B cell (primary cell): ENCODE data around the gene DGCR2. TPM values are rescaled to one million over a fixed set of nuclear protein-coding genes. Genes with fewer than 3 reads are reported as not detected.

Source experiments
- ATAC-seq: fragments of 200-7000 bp; cut with Tn5 transposase; one replicate; pipeline ENCODE4 v1.10.0; 2021; ENCODE audit warnings: low read depth, mild to moderate bottlenecking, moderate number of reproducible peaks, moderate library complexity
- CTCF ChIA-PET: fragments of 350-600 bp; sonication (Branson Sonifier 250); formaldehyde crosslinking; loops from one replicate; lab custom pipeline; 2021; ENCODE audit warnings: antibody characterized with exemption, inconsistent platforms; lab: Charles Lee
- POLR2A ChIA-PET: fragments of 350-600 bp; sonication (Branson Sonifier 250); formaldehyde crosslinking; loops from one replicate; lab custom pipeline; 2021; ENCODE audit warnings: antibody characterized with exemption; lab: Charles Lee
- DNase-seq: peaks from one replicate; pipeline ENCODE4 v3.0.0; 2013
- H2AFZ ChIP-seq: 2 replicates; pipeline ENCODE4 v1.6.1; 2012; ENCODE audit warnings: mild to moderate bottlenecking, low read depth, low read length; ENCODE audit not compliant: insufficient read depth, poor library complexity, severe bottlenecking
- H3K27ac ChIP-seq, 2 donors: 1 replicate in 1 of 2; 2 replicates in 1 of 2; pipeline ENCODE4 v1.5.1; 2012 to 2013; ENCODE audit warnings: low read length in 2 of 2, mild to moderate bottlenecking in 2 of 2, moderate library complexity in 1 of 2
- H3K27me3 ChIP-seq, 4 experiments: fragments of 200-600 bp in 1 of 4; sonication (generic) in 1 of 4; replicated peaks in 1 of 4; 1 replicate in 2 of 4; 2 replicates in 2 of 4; pipeline versions ENCODE4 v1.6.1 to v1.7.0; 2013 to 2016; ENCODE audit warnings: low read length in 3 of 4, mild to moderate bottlenecking in 2 of 4, mixed read lengths in 1 of 4, moderate library complexity in 1 of 4; ENCODE audit not compliant: insufficient read depth in 4 of 4, control insufficient read depth in 3 of 4; ENCODE audit errors: control extremely low read depth in 1 of 4
- H3K36me3 ChIP-seq, 2 experiments: replicated peaks in 1 of 2; 1 replicate in 1 of 2; 2 replicates in 1 of 2; pipeline versions ENCODE4 v1.6.1 to v1.7.1; 2013; ENCODE audit warnings: low read length in 1 of 2; ENCODE audit not compliant: insufficient read depth in 2 of 2, control insufficient read depth in 1 of 2; ENCODE audit errors: control extremely low read depth in 1 of 2, extremely low read depth in 1 of 2
- H3K4me1 ChIP-seq, 2 donors: fragments of 200-600 bp in 1 of 2; sonication (generic) in 1 of 2; 1 replicate in 1 of 2; 2 replicates in 1 of 2; pipeline versions ENCODE4 v1.5.1 to v1.6.1; 2013 to 2017; ENCODE audit warnings: low read length in 2 of 2; ENCODE audit not compliant: control insufficient read depth in 2 of 2, insufficient read depth in 2 of 2
- H3K4me2 ChIP-seq: replicated peaks from 2 replicates; pipeline ENCODE3; 2012; ENCODE audit warnings: mild to moderate bottlenecking, low read depth, low read length; ENCODE audit not compliant: poor library complexity, severe bottlenecking
- H3K4me3 ChIP-seq, 5 experiments: fragments of 200-600 bp in 1 of 5; sonication (generic) in 1 of 5; 1 replicate in 3 of 5; 2 replicates in 2 of 5; pipeline versions ENCODE4 v1.5.1 to v1.7.0; 2011 to 2016; ENCODE audit warnings: low read length in 4 of 5, mild to moderate bottlenecking in 4 of 5, low read depth in 2 of 5, control low read depth in 1 of 5, moderate library complexity in 1 of 5; ENCODE audit not compliant: insufficient read depth in 1 of 5; ENCODE audit errors: control extremely low read depth in 1 of 5, extremely low read depth in 1 of 5
- H3K79me2 ChIP-seq: fragments of 200-600 bp; sonication (generic); one replicate; pipeline ENCODE4 v1.6.0; 2016; ENCODE audit warnings: low read length; ENCODE audit not compliant: control insufficient read depth, insufficient read depth
- H3K9ac ChIP-seq: fragments of 200-600 bp; sonication (generic); 2 replicates; pipeline ENCODE4 v1.6.1; 2017; ENCODE audit warnings: mild to moderate bottlenecking, low read length, moderate library complexity
- H3K9me3 ChIP-seq, 3 donors: one replicate each; pipeline versions ENCODE4 v1.6.1 to v1.7.1; 2013; ENCODE audit warnings: low read length in 2 of 3; ENCODE audit not compliant: control insufficient read depth in 2 of 3, insufficient read depth in 1 of 3; ENCODE audit errors: control extremely low read depth in 1 of 3
- H4K20me1 ChIP-seq: 2 replicates; pipeline ENCODE4 v1.6.0; 2012; ENCODE audit warnings: mild to moderate bottlenecking, low read length; ENCODE audit not compliant: insufficient read depth, control insufficient read depth, poor library complexity, severe bottlenecking
- H3K27ac Mint-ChIP-seq: one replicate; pipeline ENCODE4 v1.8.0; 2021; ENCODE audit warnings: mixed read lengths
- H3K27me3 Mint-ChIP-seq: one replicate; pipeline ENCODE4 v1.8.0; 2021; ENCODE audit warnings: mixed read lengths
- H3K4me1 Mint-ChIP-seq: one replicate; pipeline ENCODE4 v1.8.0; 2021; ENCODE audit warnings: mixed read lengths
- H3K4me3 Mint-ChIP-seq: one replicate; pipeline ENCODE4 v1.8.0; 2021; ENCODE audit warnings: mixed read lengths
- H3K9me3 Mint-ChIP-seq: one replicate; pipeline ENCODE4 v1.8.0; 2022; ENCODE audit warnings: mixed read lengths; ENCODE audit not compliant: insufficient read depth
- EZH2 ChIP-seq: IDR thresholded peaks from 2 replicates; pipeline ENCODE4 v1.6.1; 2012; ENCODE audit warnings: borderline replicate concordance, low read depth, mild to moderate bottlenecking, moderate library complexity, low read length; ENCODE audit not compliant: insufficient read depth, poor library complexity, severe bottlenecking
- WGBS: methylation state at CpG from one replicate; pipeline ENCODE4 v1.1.5; 2013; ENCODE audit warnings: missing lambda C conversion rate; ENCODE audit not compliant: insufficient coverage; 5-methylcytosine and 5-hydroxymethylcytosine counted together
- intact Hi-C: fragments of 100-400 bp; cut with micrococcal nuclease; formaldehyde crosslinking; loops from one replicate; pipeline ENCODE4 v1.10.0; 2022
- polyA plus RNA-seq: library from polyadenylated mRNA; depleted of rRNA; stranded (reverse); fragments of >200 nt; gene quantifications from 2 replicates; pipeline ENCODE4 v1.2.3, GENCODE V29; 2012
- total RNA-seq, 2 donors: library from RNA; stranded (reverse); fragments of 120-200 nt in 1 of 2; gene quantifications; 1 replicate in 1 of 2; 2 replicates in 1 of 2; pipeline versions ENCODE4 v1.2.3 to v1.2.4, GENCODE V29; 2013 to 2022
- TF ChIP-seq, protein P1 (sequence below): fragments of 200-600 bp; IDR thresholded peaks from one replicate; pipeline ENCODE4 v1.8.0; 2022; ENCODE audit warnings: antibody characterized with exemption, mild to moderate bottlenecking

The DGCR2 gene
- total and polyA plus RNA-seq, 2 donors (not counting 1 experiment from before 2014, with no cell fraction given): 28.8 to 49.5 TPM

DNA sequence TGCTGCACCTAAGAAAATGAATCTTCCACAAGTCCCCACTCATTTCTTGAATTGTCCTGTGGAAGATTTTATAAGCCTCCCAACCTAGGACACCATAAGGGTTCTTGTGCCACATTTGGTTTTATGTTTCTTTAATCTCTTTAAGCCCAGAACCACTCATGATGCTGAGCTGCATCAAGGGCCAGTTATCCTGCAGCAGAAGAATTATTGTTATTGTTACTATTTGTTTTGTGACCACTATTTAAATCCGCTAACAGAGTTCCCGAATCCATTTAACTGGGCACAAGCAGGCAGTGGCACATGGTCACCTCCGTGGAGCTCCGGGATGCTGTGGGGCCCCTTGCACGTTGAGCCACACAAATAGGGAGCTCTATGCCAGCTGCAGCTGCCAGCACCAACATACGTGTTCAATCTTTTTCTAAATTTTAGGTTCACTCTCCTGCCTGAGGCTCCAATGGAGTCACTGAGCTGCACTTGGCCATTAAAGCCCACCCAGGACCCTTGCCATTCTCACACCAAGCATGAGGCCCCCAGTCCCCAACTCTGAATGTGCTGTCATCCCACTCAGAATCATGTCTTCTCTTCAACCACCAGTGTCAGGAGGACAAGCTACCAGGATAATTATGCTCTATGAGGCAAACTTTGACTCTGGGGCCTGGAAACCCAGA, 60.6 kb downstream of the DGCR2 start:
- H3K4me1 ChIP-seq: no peaks in the 10 kb centered on the region
- no peak for TF ChIP-seq EZH2
- TF ChIP-seq, protein P1, sequence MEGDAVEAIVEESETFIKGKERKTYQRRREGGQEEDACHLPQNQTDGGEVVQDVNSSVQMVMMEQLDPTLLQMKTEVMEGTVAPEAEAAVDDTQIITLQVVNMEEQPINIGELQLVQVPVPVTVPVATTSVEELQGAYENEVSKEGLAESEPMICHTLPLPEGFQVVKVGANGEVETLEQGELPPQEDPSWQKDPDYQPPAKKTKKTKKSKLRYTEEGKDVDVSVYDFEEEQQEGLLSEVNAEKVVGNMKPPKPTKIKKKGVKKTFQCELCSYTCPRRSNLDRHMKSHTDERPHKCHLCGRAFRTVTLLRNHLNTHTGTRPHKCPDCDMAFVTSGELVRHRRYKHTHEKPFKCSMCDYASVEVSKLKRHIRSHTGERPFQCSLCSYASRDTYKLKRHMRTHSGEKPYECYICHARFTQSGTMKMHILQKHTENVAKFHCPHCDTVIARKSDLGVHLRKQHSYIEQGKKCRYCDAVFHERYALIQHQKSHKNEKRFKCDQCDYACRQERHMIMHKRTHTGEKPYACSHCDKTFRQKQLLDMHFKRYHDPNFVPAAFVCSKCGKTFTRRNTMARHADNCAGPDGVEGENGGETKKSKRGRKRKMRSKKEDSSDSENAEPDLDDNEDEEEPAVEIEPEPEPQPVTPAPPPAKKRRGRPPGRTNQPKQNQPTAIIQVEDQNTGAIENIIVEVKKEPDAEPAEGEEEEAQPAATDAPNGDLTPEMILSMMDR: no peak
- ATAC-seq (no peak), DNase-seq (no peak)
- H2AFZ ChIP-seq: no peak overlapping the region
- peaks cover 8 to 94% of the 10 kb centered on the region in 2 experiments for H3K36me3 ChIP-seq
- ChIA-PET POLR2A (no interaction called here), CTCF (no interaction called here)
- no peaks in the 10 kb centered on the region for H3K9me3 ChIP-seq
- H3K27ac Mint-ChIP-seq: no peak overlapping the region
- intact Hi-C loops: no loop called here
- peaks cover 21% of the 10 kb centered on the region for H3K79me2 ChIP-seq
- no peak overlapping the region for H3K4me2 ChIP-seq
- H3K9me3 Mint-ChIP-seq: no peaks in the 10 kb centered on the region
- over 99% methylated on average over 6 of the region's 6 CpGs for WGBS
- H3K27me3 Mint-ChIP-seq: no peaks in the 10 kb centered on the region
- H3K4me3 ChIP-seq: no peak overlapping the region
- H3K4me1 Mint-ChIP-seq: no peaks in the 10 kb centered on the region
- H3K4me3 Mint-ChIP-seq: no peak overlapping the region
- H3K27ac ChIP-seq: no peak overlapping the region
- peaks cover 39% of the 10 kb centered on the region for H4K20me1 ChIP-seq
- H3K9ac ChIP-seq: no peak overlapping the region
- no peaks in the 10 kb centered on the region for H3K27me3 ChIP-seq

DNA sequence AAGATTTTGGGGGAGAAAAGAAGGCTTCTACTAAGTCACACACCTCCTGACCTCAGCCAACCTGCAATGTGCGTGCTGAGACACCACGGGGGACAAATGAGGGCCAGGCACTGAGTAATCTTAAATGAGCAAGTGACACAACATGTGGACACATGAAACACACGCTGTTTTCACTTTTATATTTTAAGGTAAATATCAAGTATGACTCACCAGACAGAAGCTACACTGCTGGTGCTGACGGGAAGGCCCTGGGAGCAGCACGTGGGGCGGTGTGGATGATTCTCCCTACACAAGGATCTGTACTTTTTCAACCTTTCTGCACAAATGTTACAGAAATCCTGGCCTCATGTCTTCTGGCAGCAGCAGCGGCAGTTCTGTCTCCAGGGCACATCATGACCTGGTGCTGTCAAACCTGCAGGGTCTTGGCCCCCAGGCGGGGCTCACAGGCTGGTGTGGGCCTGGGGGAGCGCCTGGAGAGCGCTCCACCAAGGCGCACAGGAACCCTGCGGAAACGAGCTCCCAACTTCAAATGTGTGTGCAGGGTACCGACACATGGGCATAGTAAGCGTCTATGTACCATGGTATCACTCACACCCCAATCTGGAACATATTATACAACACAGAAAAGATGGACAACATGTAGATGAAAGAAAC, 61.7 kb downstream of the DGCR2 start:
- intact Hi-C loops: no loop called here
- WGBS: 98% methylated on average over 9 of the region's 15 CpGs
- ATAC-seq (no peak), DNase-seq (no peak)
- H3K4me1 ChIP-seq: no peaks in the 10 kb centered on the region
- POLR2A ChIA-PET: no interaction called here
- peaks cover 13% of the 10 kb centered on the region for H3K79me2 ChIP-seq
- no peak overlapping the region for H3K4me3 ChIP-seq
- H4K20me1 ChIP-seq: peaks cover 35% of the 10 kb centered on the region
- no peaks in the 10 kb centered on the region for H3K27me3 ChIP-seq
- H3K27ac Mint-ChIP-seq: no peak overlapping the region
- H3K4me1 Mint-ChIP-seq: no peaks in the 10 kb centered on the region
- H3K4me2 ChIP-seq: no peak overlapping the region
- no peaks in the 10 kb centered on the region for H3K9me3 Mint-ChIP-seq
- H3K27ac ChIP-seq: no peak overlapping the region
- H3K9me3 ChIP-seq: no peaks in the 10 kb centered on the region
- CTCF ChIA-PET: no interaction called here
- no peak for TF ChIP-seq EZH2
- TF ChIP-seq, protein P1: no peak
- no peak overlapping the region for H2AFZ ChIP-seq
- no peak overlapping the region for H3K9ac ChIP-seq
- no peak overlapping the region for H3K4me3 Mint-ChIP-seq
- no peaks in the 10 kb centered on the region for H3K27me3 Mint-ChIP-seq
- peaks cover 8 to 87% of the 10 kb centered on the region in 2 experiments for H3K36me3 ChIP-seq
